Mesenchymal stem cell (in vitro differentiated cells and primary cell): ENCODE measurements around the gene ART3.

Experiments
- DNase-seq: peaks from one replicate; pipeline ENCODE4 v3.0.0-alpha.2; 2013
- H2AFZ ChIP-seq: one replicate; pipeline ENCODE4 v1.6.1; 2013; ENCODE audit warnings: low read depth, mild to moderate bottlenecking, control low read depth, inconsistent platforms, low read length, moderate library complexity
- H2AK5ac ChIP-seq: 2 replicates; pipeline ENCODE4 v1.6.1; 2013; ENCODE audit warnings: low read length, moderate library complexity, mild to moderate bottlenecking, inconsistent platforms; ENCODE audit not compliant: severe bottlenecking
- H2BK120ac ChIP-seq: one replicate; pipeline ENCODE4 v1.6.1; 2013; ENCODE audit warnings: low read depth, mild to moderate bottlenecking, inconsistent platforms, low read length, moderate library complexity
- H2BK12ac ChIP-seq, 2 experiments: one replicate each; pipeline ENCODE4 v1.6.1; 2013; ENCODE audit warnings: inconsistent platforms in 2 of 2, low read length in 2 of 2, mild to moderate bottlenecking in 2 of 2, moderate library complexity in 2 of 2, control low read depth in 1 of 2
- H2BK15ac ChIP-seq: one replicate; pipeline ENCODE4 v1.6.1; 2013; ENCODE audit warnings: mild to moderate bottlenecking, low read depth, inconsistent platforms; ENCODE audit not compliant: poor library complexity, severe bottlenecking
- H2BK5ac ChIP-seq: 2 replicates; pipeline ENCODE4 v1.6.1; 2013; ENCODE audit warnings: low read depth, mild to moderate bottlenecking, low read length, control low read depth, inconsistent platforms; ENCODE audit not compliant: poor library complexity, severe bottlenecking
- H3K14ac ChIP-seq, 2 experiments: one replicate each; pipeline ENCODE4 v1.6.1; 2013; ENCODE audit warnings: inconsistent platforms in 2 of 2, low read length in 2 of 2, control low read depth in 1 of 2, mild to moderate bottlenecking in 1 of 2, moderate library complexity in 1 of 2
- H3K18ac ChIP-seq, 2 experiments: one replicate each; pipeline ENCODE4 v1.6.1; 2013; ENCODE audit warnings: inconsistent platforms in 2 of 2, low read length in 2 of 2, control low read depth in 1 of 2, low read depth in 1 of 2, mild to moderate bottlenecking in 1 of 2
- H3K23ac ChIP-seq, 2 experiments: one replicate each; pipeline ENCODE4 v1.6.1; 2013; ENCODE audit warnings: inconsistent platforms in 2 of 2, low read length in 2 of 2, mild to moderate bottlenecking in 2 of 2, moderate library complexity in 2 of 2, control low read depth in 1 of 2
- H3K27ac ChIP-seq: 2 replicates; pipeline ENCODE4 v1.5.1; 2013; ENCODE audit warnings: mild to moderate bottlenecking, moderate library complexity, low read length, control low read depth, inconsistent platforms; ENCODE audit not compliant: poor library complexity, severe bottlenecking
- H3K27me3 ChIP-seq, 2 experiments: 2 replicates each; pipeline versions ENCODE4 v1.6.1 to v1.7.0; 2013; ENCODE audit warnings: low read length in 2 of 2, mild to moderate bottlenecking in 2 of 2, moderate library complexity in 2 of 2, control low read depth in 1 of 2, inconsistent platforms in 1 of 2; ENCODE audit not compliant: control insufficient read depth in 1 of 2, insufficient read depth in 1 of 2
- H3K36me3 ChIP-seq, 2 experiments: 2 replicates each; pipeline versions ENCODE4 v1.6.1 to v1.7.0; 2013; ENCODE audit warnings: low read length in 2 of 2, control low read depth in 1 of 2, inconsistent platforms in 1 of 2, low read depth in 1 of 2, mild to moderate bottlenecking in 1 of 2; ENCODE audit not compliant: insufficient read depth in 2 of 2, control insufficient read depth in 1 of 2
- H3K4ac ChIP-seq, 2 experiments: one replicate each; pipeline ENCODE4 v1.6.1; 2013; ENCODE audit warnings: inconsistent platforms in 2 of 2, low read length in 2 of 2, mild to moderate bottlenecking in 2 of 2, moderate library complexity in 2 of 2, control low read depth in 1 of 2, low read depth in 1 of 2
- H3K4me1 ChIP-seq: 2 replicates; pipeline ENCODE4 v1.6.1; 2013; ENCODE audit warnings: low read depth, low read length, control low read depth; ENCODE audit not compliant: control insufficient read depth, insufficient read depth
- H3K4me2 ChIP-seq: 2 replicates; pipeline ENCODE4 v1.6.1; 2013; ENCODE audit warnings: low read length, mild to moderate bottlenecking, inconsistent platforms; ENCODE audit not compliant: poor library complexity, severe bottlenecking
- H3K4me3 ChIP-seq, 2 experiments: 2 replicates each; pipeline versions ENCODE4 v1.5.1 to v1.7.0; 2013; ENCODE audit warnings: low read length in 2 of 2, mild to moderate bottlenecking in 2 of 2, control low read depth in 1 of 2, low read depth in 1 of 2; ENCODE audit not compliant: insufficient read depth in 1 of 2
- H3K79me1 ChIP-seq: replicated peaks from 2 replicates; pipeline ENCODE4 v1.6.1; 2013; ENCODE audit warnings: mild to moderate bottlenecking, control low read depth, low read length, inconsistent platforms; ENCODE audit not compliant: poor library complexity, severe bottlenecking
- H3K9ac ChIP-seq: 2 replicates; pipeline ENCODE4 v1.7.0; 2013; ENCODE audit warnings: mild to moderate bottlenecking, low read length, moderate library complexity
- H3K9me3 ChIP-seq: 2 replicates; pipeline ENCODE4 v1.7.0; 2013; ENCODE audit warnings: mild to moderate bottlenecking, low read length; ENCODE audit not compliant: control insufficient read depth
- H4K8ac ChIP-seq: one replicate; pipeline ENCODE4 v1.6.1; 2013; ENCODE audit warnings: inconsistent platforms, mild to moderate bottlenecking, low read length, moderate library complexity
- H4K91ac ChIP-seq: one replicate; pipeline ENCODE4 v1.6.1; 2013; ENCODE audit warnings: mild to moderate bottlenecking, low read length, inconsistent platforms
- WGBS: methylation state at CpG from one replicate; pipeline ENCODE4 v1.1.7; 2013; ENCODE audit warnings: mixed read lengths; 5-methylcytosine and 5-hydroxymethylcytosine counted together

ART3 gene

GRCh38 chr4:76055016-76055415, 19.5 kb upstream of the ART3 start:
- Histone ChIP-seq H3K79me1 (no peaks in the 10 kb centered on the region), H2BK5ac (no peak overlapping the region), H3K9ac (no peak overlapping the region), H2AK5ac (no peak overlapping the region), H2BK12ac (no peak overlapping the region), H3K27ac (no peak overlapping the region), H4K91ac (no peak overlapping the region), H2AFZ (no peak overlapping the region), H3K14ac (no peak overlapping the region), H3K18ac (no peak overlapping the region), H4K8ac (no peak overlapping the region), H2BK120ac (no peak overlapping the region), H3K9me3 (no peaks in the 10 kb centered on the region), H2BK15ac (no peak overlapping the region), H3K4me3 (no peak overlapping the region), H3K23ac (no peak overlapping the region), H3K4me2 (no peak overlapping the region), H3K36me3 (no peaks in the 10 kb centered on the region), H3K4me1 (no peaks in the 10 kb centered on the region), H3K27me3 (peaks cover 7 to 18% of the 10 kb centered on the region in 2 experiments), H3K4ac (no peak overlapping the region)
- WGBS, result 80% methylated on average over 1 of the region's 2 CpGs
- no peak for DNase-seq

- Histone ChIP-seq H3K23ac (no peak overlapping the region), H2BK15ac (no peak overlapping the region), H2BK5ac (no peak overlapping the region), H3K4me1 (no peaks in the 10 kb centered on the region), H4K91ac (no peak overlapping the region), H3K4ac (no peak overlapping the region), H3K9ac (no peak overlapping the region), H3K18ac (no peak overlapping the region), H3K9me3 (no peaks in the 10 kb centered on the region), H3K36me3 (no peaks in the 10 kb centered on the region), H2AK5ac (no peak overlapping the region), H2BK120ac (no peak overlapping the region), H3K4me2 (no peak overlapping the region), H2AFZ (no peak overlapping the region), H2BK12ac (no peak overlapping the region), H3K4me3 (no peak overlapping the region), H3K79me1 (no peaks in the 10 kb centered on the region), H3K27me3 (peaks cover 7 to 18% of the 10 kb centered on the region in 2 experiments), H3K14ac (no peak overlapping the region), H4K8ac (no peak overlapping the region), H3K27ac (no peak overlapping the region)
- DNase-seq, result no peak
- 42% methylated on average over 2 of the region's 2 CpGs for WGBS
Observed at GRCh38 chr4:76055421-76055820, 19.1 kb upstream of the ART3 start.

DNA sequence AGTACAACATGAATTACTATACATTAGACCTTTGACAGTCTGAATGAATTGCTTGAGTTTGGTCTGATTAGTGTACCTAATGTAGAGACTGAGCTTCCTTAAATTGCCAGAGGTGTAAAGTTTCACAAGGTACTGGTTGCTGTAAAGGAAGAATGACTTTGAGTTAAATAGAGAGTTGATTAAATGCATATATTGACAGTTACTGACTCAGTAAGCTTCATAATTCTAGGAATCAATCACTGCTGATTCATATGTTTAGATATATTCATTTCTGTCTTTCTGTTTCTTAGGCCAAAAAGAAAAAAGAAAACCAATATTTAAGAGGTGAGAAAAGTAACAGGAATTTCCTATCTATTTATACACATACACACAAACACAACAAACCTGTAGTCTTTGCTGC, 16.2 kb upstream of the ART3 start:
- Histone ChIP-seq H4K91ac (no peak overlapping the region), H3K4ac (no peak overlapping the region), H3K4me2 (no peak overlapping the region), H3K9me3 (no peaks in the 10 kb centered on the region), H3K9ac (no peak overlapping the region), H3K23ac (no peak overlapping the region), H2BK120ac (no peak overlapping the region), H3K27me3 (peaks cover 7 to 23% of the 10 kb centered on the region in 2 experiments), H3K18ac (no peak overlapping the region), H2BK15ac (no peak overlapping the region), H3K14ac (no peak overlapping the region), H3K27ac (no peak overlapping the region), H2AK5ac (no peak overlapping the region), H3K4me3 (no peak overlapping the region), H3K36me3 (no peaks in the 10 kb centered on the region), H2AFZ (no peak overlapping the region), H3K79me1 (no peaks in the 10 kb centered on the region), H3K4me1 (no peaks in the 10 kb centered on the region), H4K8ac (no peak overlapping the region), H2BK5ac (no peak overlapping the region), H2BK12ac (no peak overlapping the region)
- DNase-seq, result no peak

- Histone ChIP-seq H3K9me3 (no peaks in the 10 kb centered on the region), H2BK15ac (no peak overlapping the region), H3K79me1 (no peaks in the 10 kb centered on the region), H3K4ac (no peak overlapping the region), H3K4me2 (no peak overlapping the region), H3K14ac (no peak overlapping the region), H3K27ac (no peak overlapping the region), H3K23ac (no peak overlapping the region), H2BK12ac (no peak overlapping the region), H3K36me3 (no peaks in the 10 kb centered on the region), H3K9ac (no peak overlapping the region), H3K18ac (no peak overlapping the region), H2AK5ac (no peak overlapping the region), H3K4me3 (no peak overlapping the region), H4K91ac (no peak overlapping the region), H2BK5ac (no peak overlapping the region), H2AFZ (no peak overlapping the region), H2BK120ac (no peak overlapping the region), H3K4me1 (no peaks in the 10 kb centered on the region), H4K8ac (no peak overlapping the region), H3K27me3 (peaks cover 7 to 23% of the 10 kb centered on the region in 2 experiments)
- DNase-seq, result no peak
- 81% methylated on average over 2 of the region's 3 CpGs for WGBS
Observed at GRCh38 chr4:76058888-76059426, 15.6 kb upstream of the ART3 start.
